OCI-LY3 (cell line): ENCODE results near the gene ADGRV1.
"Not testable (repeated sequence)": the region's sequence is repeated elsewhere in the genome, so short reads cannot be mapped to it uniquely, and the experiment has no call there.

Source experiments
- H2AFZ ChIP-seq: fragments of 200-600, 300-600 bp; shearing (Covaris generic); 2 replicates; pipeline ENCODE4 v1.6.0; 2014; ENCODE audit warnings: antibody characterized with exemption, low read depth, low read length
- H3K27ac ChIP-seq: fragments of 200-600, 300-600 bp; sonication (generic); 2 replicates; pipeline ENCODE4 v1.5.1; 2014; ENCODE audit warnings: mild to moderate bottlenecking, low read length, moderate library complexity, mixed read lengths
- H3K27me3 ChIP-seq: fragments of 200-600, 300-600 bp; sonication (generic); 2 replicates; pipeline ENCODE4 v1.6.1; 2014; ENCODE audit warnings: low read depth, low read length, mixed read lengths
- H3K36me3 ChIP-seq: fragments of 200-600, 300-600 bp; sonication (generic); replicated peaks from 2 replicates; pipeline ENCODE3; 2014; ENCODE audit warnings: low read depth, low read length, mixed read lengths
- H3K4me1 ChIP-seq: fragments of 300-600, 200-600 bp; sonication (generic); 2 replicates; pipeline ENCODE4 v1.6.1; 2014; ENCODE audit warnings: low read length, mixed read lengths
- H3K4me2 ChIP-seq: fragments of 200-600, 300-600 bp; sonication (generic); 2 replicates; pipeline ENCODE4 v1.6.1; 2014; ENCODE audit warnings: low read length, mixed read lengths
- H3K4me3 ChIP-seq: fragments of 300-600, 200-600 bp; sonication (generic); 2 replicates; pipeline ENCODE4 v1.5.1; 2014; ENCODE audit warnings: antibody characterized with exemption, mild to moderate bottlenecking, low read length, moderate library complexity
- H3K79me2 ChIP-seq: fragments of 300-600, 200-600 bp; shearing (Covaris generic); 2 replicates; pipeline ENCODE4 v1.6.1; 2014; ENCODE audit warnings: mild to moderate bottlenecking, low read length, mixed read lengths
- H3K9ac ChIP-seq: fragments of 300-600, 200-600 bp; shearing (Covaris generic); 2 replicates; pipeline ENCODE4 v1.6.0; 2014; ENCODE audit warnings: mild to moderate bottlenecking, low read length, moderate library complexity
- H3K9me3 ChIP-seq: fragments of 200-600, 300-600 bp; shearing (Covaris generic); 2 replicates; pipeline ENCODE4 v1.6.1; 2014; ENCODE audit warnings: low read length, mixed read lengths; ENCODE audit not compliant: insufficient read depth
- H4K20me1 ChIP-seq: fragments of 200-600, 300-600 bp; sonication (generic); 2 replicates; pipeline ENCODE4 v1.6.1; 2016; ENCODE audit warnings: low read length, mixed read lengths; ENCODE audit not compliant: insufficient read depth
- EZH2phosphoT487 ChIP-seq: fragments of 200-600 bp; shearing (Covaris generic); IDR thresholded peaks from 2 replicates; pipeline ENCODE4 v1.6.1; 2018; ENCODE audit warnings: antibody characterized with exemption, mixed run types, low read depth
- TF ChIP-seq, protein P1 (sequence below): fragments of 200-600, 300-600 bp; sonication (generic); IDR thresholded peaks from 2 replicates; pipeline ENCODE4 v1.5.1; 2014; ENCODE audit warnings: antibody characterized with exemption, low read length, low read depth

Gene ADGRV1

DNA sequence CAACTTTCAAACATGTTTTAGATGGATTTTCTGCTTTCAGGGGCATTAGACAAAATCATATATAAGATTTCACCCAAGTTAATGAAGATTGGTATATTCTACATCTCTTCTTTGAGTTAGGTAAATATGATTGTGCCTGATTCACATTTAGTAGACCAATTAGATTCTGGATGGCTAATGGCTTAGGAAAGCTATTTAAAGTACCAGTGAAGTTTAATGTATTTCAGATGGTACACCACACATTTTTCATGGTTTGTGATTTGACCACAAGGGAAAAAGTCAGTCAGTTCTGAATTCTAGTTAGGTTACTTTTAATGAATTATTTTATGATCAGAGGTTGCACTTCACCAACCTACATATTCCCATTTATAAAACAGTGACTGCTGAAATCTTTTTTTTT, 409.7 kb downstream of the ADGRV1 start:
- Histone ChIP-seq H3K9me3 (no peaks in the 10 kb centered on the region), H3K79me2 (no peaks in the 10 kb centered on the region), H4K20me1 (no peaks in the 10 kb centered on the region), H3K36me3 (no peaks in the 10 kb centered on the region), H3K9ac (no peak overlapping the region), H3K27me3 (no peaks in the 10 kb centered on the region), H3K4me2 (no peak overlapping the region), H3K4me1 (no peaks in the 10 kb centered on the region), H2AFZ (no peak overlapping the region), H3K4me3 (no peak overlapping the region), H3K27ac (no peak overlapping the region)
- no peak for TF ChIP-seq EZH2phosphoT487
- TF ChIP-seq, protein P1, sequence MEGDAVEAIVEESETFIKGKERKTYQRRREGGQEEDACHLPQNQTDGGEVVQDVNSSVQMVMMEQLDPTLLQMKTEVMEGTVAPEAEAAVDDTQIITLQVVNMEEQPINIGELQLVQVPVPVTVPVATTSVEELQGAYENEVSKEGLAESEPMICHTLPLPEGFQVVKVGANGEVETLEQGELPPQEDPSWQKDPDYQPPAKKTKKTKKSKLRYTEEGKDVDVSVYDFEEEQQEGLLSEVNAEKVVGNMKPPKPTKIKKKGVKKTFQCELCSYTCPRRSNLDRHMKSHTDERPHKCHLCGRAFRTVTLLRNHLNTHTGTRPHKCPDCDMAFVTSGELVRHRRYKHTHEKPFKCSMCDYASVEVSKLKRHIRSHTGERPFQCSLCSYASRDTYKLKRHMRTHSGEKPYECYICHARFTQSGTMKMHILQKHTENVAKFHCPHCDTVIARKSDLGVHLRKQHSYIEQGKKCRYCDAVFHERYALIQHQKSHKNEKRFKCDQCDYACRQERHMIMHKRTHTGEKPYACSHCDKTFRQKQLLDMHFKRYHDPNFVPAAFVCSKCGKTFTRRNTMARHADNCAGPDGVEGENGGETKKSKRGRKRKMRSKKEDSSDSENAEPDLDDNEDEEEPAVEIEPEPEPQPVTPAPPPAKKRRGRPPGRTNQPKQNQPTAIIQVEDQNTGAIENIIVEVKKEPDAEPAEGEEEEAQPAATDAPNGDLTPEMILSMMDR: no peak

DNA sequence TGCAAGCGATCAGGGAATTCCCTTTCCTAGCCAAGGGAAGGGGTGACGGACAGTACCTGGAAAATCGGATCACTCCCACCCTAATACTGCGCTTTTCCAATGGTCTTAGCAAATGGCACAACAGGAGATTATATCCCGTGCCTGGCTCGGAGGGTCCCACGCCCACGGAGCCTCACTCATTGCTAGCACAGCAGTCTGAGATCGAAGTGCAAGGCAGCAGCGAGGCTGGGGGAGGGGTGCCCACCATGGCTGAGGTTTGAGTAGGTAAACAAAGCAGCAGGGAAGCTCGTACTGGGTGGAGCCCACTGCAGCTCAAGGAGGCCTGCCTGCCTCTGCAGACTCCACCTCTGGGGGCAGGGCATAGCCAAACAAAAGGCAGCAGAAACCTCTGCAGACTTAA, 411.3 kb downstream of the ADGRV1 start:
- H3K4me3 ChIP-seq, H3K4me1 ChIP-seq, H3K79me2 ChIP-seq, H3K36me3 ChIP-seq, H2AFZ ChIP-seq, H3K4me2 ChIP-seq, H3K27me3 ChIP-seq, H3K9me3 ChIP-seq, H3K9ac ChIP-seq, H3K27ac ChIP-seq, H4K20me1 ChIP-seq: not testable (repeated sequence)

DNA sequence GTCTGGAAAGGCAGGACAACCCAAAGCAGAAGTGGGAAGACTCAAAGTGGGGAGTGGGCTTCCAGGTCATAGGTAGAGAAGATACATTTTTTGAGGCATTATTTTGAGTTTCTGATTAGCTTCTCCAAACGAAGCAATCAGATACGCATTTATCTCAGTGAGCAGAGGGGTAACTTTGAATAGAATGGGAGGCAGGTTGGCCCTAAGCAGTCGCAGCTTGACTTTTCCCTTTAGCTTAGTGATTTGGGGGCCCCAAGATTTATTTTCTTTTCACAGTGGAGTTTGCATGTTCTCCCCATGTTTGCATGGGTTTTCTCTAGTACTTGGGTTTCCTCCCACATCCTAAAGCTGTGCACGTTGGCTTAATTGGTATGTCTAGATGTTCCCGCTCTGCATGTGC, 422.6 kb downstream of the ADGRV1 start:
- no peaks in the 10 kb centered on the region for H3K79me2 ChIP-seq
- no peaks in the 10 kb centered on the region for H3K9me3 ChIP-seq
- TF ChIP-seq, protein P1: no peak
- no peak for TF ChIP-seq EZH2phosphoT487
- H2AFZ ChIP-seq: no peak overlapping the region
- H4K20me1 ChIP-seq: no peaks in the 10 kb centered on the region
- H3K4me3 ChIP-seq: no peak overlapping the region
- no peaks in the 10 kb centered on the region for H3K27me3 ChIP-seq
- H3K36me3 ChIP-seq: no peaks in the 10 kb centered on the region
- H3K27ac ChIP-seq: no peak overlapping the region
- H3K4me2 ChIP-seq: no peak overlapping the region
- H3K9ac ChIP-seq: no peak overlapping the region
- H3K4me1 ChIP-seq: no peaks in the 10 kb centered on the region

DNA sequence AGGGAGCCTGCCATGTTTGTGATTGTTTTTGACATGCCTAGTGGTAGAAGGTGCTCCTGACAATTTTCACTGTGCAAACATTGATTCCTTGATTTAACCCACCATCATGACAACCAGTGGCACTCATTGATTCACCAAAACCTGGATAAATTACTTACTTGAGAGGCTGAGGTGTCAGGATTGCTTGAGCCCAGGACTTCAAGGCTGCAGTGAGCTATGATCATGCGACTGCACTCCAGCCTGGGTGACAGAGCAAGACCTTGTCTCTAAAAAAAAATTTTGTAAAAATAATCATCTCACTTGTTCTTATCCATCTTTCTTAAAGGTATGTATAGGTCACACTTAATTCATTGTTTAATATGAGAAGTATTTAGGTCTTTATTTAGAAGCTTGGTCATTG, 423.2 kb downstream of the ADGRV1 start:
- Histone ChIP-seq H3K9ac (no peak overlapping the region), H3K4me1 (no peaks in the 10 kb centered on the region), H3K9me3 (no peaks in the 10 kb centered on the region), H3K27ac (no peak overlapping the region), H3K79me2 (no peaks in the 10 kb centered on the region), H2AFZ (no peak overlapping the region), H3K4me2 (no peak overlapping the region), H4K20me1 (no peaks in the 10 kb centered on the region), H3K27me3 (no peaks in the 10 kb centered on the region), H3K4me3 (no peak overlapping the region), H3K36me3 (no peaks in the 10 kb centered on the region)
- TF ChIP-seq, protein P1: no peak
- TF ChIP-seq EZH2phosphoT487: no peak

DNA sequence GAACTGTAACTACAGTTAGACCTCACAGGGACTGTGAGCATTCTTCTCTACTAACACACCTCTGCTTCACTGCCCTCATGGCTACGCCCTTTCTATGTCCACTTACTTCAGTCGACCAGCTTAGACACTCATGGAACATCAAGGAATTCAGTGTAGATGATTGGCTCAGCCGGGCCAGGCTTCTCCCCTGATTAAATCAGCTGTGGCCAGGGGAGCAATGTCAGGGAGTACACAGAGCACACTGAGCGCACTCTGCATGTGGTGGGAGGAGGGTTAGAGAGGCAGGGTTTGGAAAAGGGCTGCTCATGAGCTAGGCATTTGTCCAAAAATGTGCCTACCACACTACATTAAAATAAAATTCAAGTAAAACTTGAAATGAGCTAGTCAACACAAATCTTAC, 424.0 kb downstream of the ADGRV1 start:
- TF ChIP-seq EZH2phosphoT487: no peak
- TF ChIP-seq, protein P1: no peak
- Histone ChIP-seq H4K20me1 (no peaks in the 10 kb centered on the region), H3K4me2 (no peak overlapping the region), H3K9ac (no peak overlapping the region), H3K27ac (no peak overlapping the region), H3K79me2 (no peaks in the 10 kb centered on the region), H2AFZ (no peak overlapping the region), H3K4me1 (no peaks in the 10 kb centered on the region), H3K36me3 (no peaks in the 10 kb centered on the region), H3K27me3 (no peaks in the 10 kb centered on the region), H3K4me3 (no peak overlapping the region), H3K9me3 (no peaks in the 10 kb centered on the region)
